Stimulated activated CD4-positive, alpha-beta T cell treated with anti-CD3 and anti-CD28 coated beads, Interleukin-2, amount 100 ng/mL, for 4 hours (primary cell): ENCODE data around the gene SCYGR5.
"Not testable (repeated sequence)": the region's sequence is repeated elsewhere in the genome, so short reads cannot be mapped to it uniquely, and the experiment has no call there.

Experiments
- DNase-seq: peaks from one replicate; pipeline ENCODE4 v3.0.0-alpha.2; 2020; ENCODE audit warnings: low read depth

The SCYGR5 gene

GRCh38 chr2:227666631-227667170 lies at the start of gene SCYGR5:
Gene SCYGR5 (plus strand): TSS chr2:227666804. CDS start chr2:227666804, 0 bp downstream.
- DNase-seq, result not testable (repeated sequence)

GRCh38 chr2:227617316-227618230 lies 49.0 kb upstream of the SCYGR5 start, which contains the start of gene SCYGR4:
Gene SCYGR4 (plus strand): TSS chr2:227617498. CDS start chr2:227617498, 0 bp downstream.
- no peak for DNase-seq

- DNase-seq, result no peak
Measured at GRCh38 chr2:227623226-227623625, 43.4 kb upstream of the SCYGR5 start.

GRCh38 chr2:227625420-227625819 lies 41.2 kb upstream of the SCYGR5 start:
- DNase-seq, result no peak

DNA sequence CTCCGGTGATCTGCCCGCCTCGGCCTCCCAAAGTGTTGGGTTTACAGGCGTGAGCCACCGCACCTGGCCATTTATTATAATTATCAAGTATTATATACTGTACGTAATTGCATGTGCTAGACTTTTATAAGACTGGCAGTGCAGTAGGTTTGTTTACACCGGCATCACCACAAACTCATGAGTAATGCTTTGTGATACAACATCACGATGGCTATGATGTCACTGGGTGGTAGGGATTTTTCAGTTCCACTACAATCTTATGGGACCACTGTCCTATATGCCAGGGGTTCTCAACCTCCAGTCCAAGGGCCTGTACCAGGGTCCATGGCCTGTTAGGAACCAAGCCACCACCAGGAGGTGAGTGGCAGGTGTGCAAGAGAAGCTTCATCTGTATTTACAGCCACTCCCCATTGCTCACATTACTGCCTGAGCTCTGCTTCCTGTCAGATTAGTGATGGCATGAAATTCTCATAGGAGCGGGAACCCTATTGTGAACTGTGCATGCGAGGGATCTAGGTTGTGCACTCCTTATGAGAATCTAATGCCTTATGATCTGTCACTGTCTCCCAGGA lies 39.9 kb upstream of the SCYGR5 start:
- no peak for DNase-seq

GRCh38 chr2:227627769-227628168 lies 38.8 kb upstream of the SCYGR5 start:
- no peak for DNase-seq

GRCh38 chr2:227629435-227629834 lies 37.2 kb upstream of the SCYGR5 start:
- no peak for DNase-seq

GRCh38 chr2:227630322-227630721 lies 36.3 kb upstream of the SCYGR5 start:
- DNase-seq, result no peak

DNA sequence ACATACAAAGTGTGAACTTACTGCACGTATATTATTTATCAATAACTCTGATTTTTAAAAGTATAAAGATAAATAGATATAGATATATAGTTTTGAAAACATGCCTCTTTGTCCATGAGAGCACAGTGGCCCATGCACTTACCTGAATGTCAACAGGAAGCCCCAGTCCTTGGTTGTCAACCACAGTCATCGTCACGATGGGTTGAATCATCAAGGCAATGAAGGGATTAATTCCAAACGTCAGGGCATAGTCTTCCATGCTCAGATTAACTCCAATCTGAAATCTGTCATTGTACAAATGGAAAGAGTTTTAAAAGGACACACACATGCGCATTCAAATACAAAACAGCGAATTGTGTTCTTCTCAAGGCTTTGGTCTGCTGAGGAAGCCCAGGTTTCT lies 33.8 kb upstream of the SCYGR5 start:
- DNase-seq, result no peak

GRCh38 chr2:227634201-227634600 lies 32.4 kb upstream of the SCYGR5 start:
- no peak for DNase-seq

DNA sequence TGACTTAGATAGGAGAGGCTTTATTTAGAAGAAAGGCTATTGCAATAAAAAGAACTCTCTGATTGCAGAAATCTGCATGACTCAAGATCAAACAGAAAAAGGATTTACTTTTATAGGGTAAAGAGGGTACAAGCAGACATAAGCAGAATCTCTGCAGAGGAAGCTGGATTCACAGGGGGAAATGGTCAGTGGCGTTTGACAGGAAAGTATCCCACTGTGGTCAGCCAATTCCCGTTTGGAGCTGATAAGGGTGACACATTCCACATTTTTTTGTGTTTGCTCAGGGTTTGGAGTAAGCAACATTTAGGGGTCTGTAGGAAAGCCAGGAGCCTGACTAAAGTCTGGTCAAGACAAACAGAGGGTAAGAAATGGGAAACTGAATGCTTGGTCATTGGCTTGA lies 23.9 kb upstream of the SCYGR5 start:
- DNase-seq, result no peak

DNA sequence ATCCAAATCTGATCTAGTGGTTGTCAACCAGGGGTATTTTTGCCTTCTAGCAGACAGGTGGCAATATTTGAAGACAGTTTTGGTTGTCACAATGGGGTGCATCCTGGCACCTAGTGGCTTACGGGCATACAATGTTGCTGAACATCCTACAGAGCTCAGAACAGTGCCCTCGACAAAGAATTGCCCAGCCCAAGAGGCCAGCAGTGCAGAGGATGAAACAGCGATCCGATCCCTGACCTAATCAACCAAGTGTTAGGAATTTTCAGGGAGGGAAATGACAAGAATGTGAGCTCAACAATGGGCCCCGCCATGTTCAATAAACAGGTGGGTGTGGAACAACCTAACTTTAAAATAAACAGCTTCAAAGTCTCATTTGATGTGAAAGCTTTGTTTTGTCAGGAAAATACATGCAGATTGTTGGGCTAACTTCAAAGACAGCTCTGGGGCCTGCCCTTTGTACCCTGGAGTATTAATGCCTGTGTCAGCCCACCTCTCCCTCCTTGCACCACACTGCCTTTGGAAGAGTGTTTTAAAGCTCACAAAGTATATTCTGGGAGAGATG lies 22.5 kb upstream of the SCYGR5 start:
- no peak for DNase-seq

DNA sequence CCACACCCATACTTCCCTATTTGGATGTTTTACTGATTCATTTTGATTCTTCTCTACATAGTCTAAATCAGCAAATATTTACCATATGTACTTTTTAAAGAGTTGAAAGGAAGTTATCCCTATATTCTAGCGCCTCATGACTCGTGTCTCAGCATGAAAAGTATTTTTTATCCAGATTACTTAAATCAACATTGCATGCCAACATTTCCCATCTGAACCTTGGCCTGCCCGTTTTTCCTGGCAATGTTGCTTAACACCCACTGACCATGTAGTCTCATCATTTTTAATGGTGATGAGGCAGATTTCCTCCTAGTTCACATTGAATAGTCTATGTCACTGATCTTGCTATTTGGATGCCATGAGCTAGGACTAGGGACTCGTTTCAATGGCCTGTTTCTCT lies 13.2 kb upstream of the SCYGR5 start:
- DNase-seq, result no peak

DNA sequence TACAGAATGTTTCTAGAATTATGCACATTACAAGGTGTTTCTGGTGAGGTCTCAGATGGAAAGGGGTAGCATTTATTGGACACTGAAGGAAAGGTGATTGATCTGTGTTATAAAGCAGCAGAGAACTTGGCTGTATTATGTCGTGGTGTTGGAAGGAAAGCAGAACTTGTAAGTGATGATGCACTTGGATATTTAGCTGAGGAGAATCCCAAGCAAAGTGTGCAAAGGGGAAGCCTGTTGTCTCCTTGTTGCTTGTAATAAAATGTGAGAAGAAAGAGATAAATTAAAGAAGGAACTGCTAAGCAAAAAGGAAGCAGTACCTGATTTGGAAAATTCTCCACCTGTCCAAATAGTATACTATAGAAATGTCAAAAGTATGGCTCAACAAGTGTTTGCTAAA lies 12.2 kb upstream of the SCYGR5 start:
- DNase-seq, result no peak

DNA sequence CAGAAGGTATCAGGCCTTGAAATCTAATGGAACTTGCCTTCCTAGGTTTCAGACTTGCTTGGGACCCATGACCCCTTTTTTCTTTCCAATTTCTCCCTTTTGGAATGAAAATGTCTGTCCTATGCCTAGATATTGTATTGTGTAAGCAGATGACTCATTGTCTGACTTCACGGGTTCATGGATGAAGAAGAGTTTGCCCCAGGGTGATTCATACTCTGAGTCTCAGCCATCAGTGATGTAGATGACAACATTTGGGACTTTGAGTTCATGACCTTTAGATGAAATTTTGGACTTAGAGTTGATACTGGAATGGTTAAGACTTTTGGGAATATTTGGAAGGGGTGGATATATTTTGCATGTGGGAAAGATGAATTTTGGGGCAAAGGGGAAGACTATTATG lies 11.2 kb upstream of the SCYGR5 start:
- DNase-seq, result no peak

DNA sequence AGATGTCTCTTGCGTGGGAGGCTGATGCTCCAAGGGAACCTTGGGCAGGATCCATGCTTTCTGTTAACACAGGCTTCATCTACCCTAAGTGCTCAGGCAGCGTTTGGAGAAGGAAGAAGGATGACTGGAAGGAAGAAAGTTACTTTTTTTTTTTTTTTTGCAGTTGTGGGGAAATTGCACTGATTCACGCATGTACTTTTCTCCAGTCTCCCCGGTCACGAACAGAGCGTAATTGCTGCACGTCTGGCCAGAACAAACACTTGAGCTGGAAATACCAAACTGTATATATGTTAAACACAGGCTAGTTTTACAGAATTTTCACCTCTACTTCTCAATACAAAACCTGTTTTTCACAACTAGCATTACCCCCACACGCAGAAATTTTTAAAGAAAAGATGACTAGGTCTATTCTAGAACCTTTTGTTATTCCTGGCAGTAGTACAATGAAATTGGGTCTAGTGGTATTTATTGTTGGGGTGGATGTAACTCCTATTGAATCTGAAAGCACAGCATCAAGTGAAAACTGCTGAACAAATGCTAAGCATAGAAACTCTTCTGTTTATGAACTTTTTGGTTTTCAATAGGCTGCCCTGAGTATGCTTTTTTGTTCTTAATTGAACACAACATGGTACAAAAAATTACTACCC lies 9.3 kb upstream of the SCYGR5 start:
- DNase-seq, result no peak

DNA sequence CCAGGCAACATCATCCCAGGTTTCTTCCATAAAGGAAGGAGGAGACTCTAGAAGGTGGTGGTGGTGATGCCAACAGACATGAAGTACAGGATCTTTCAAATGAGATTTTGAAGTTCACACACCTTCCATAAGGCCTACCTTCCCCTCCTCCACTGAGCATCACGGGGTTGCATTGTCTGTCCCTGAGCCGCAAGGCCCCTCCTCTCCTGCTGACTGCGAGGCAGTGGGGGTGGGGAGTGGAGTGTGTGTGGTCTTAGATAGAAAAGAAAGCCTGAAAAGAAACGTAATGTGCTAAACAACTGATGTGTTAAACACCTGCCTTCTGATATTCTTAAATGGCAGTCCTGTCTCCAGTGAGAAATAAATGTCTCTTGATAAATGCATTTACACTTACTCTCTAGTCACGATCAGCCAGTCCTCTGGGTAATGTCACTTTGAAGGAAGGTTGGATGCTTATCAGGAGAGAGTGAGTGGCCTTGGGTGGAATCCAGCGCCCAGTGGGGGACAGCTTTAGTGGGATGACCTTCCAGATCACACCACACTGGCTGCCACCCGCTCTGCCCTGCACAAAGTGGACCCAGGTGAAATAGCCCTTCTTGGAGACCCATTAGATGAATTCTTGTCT lies 5.5 kb upstream of the SCYGR5 start:
- DNase-seq, result no peak

DNA sequence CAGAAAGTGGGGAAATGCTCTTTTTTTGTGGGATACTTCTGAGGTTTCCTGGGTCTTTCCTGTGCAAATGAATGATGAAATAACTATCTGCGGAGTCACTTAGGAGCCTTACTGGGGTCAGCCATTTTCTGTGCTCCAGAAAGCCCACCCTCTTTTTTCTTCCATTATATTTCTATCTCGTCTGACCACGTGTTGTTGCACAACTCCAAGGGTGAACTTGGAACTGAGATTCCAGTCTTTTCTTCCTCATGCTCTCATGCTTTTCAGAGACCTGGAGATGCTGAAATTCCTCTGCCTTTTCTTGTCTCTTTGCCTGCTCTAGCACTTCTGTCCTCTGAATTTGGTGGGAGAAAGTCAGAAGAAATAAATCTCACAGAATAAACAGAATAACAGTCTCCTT lies 4.8 kb upstream of the SCYGR5 start:
- no peak for DNase-seq

GRCh38 chr2:227665189-227665940 lies 1.2 kb upstream of the SCYGR5 start:
- DNase-seq, result no peak

DNA sequence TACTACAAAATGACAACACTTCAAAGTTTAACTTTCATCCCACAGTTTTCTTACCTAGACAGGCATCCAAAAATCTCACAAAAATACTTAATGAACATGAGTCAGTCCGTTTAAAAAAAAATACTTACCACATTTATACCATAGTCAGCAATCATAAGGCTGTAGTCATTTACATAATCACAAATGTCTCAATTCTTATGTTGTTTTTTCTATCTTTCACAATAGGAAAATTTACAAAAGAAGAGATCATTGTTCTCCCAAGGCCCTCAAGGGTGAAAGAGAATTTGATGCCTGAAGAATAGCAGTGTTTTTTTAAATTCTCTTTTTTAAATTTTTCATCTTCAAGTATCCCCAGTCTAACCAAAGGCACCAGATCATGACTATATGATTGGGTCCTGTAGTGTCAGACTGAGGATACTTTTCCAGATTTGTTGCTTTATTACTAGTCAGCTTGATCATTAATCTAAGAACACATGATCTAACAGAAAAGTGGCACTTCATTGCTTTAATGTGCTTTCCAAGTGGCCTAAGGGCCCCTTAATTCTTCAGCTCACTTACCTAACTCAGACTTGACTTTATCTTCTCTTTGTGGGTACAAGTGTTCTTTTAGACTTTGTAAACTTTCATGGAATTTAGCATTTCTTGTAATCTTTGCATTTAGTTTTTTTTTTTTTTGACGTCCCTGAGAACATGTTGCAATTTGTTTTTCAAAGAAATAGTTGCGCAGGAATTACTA lies 4.7 kb downstream of the SCYGR5 start:
- no peak for DNase-seq
